Neural cell (in vitro differentiated cells): ENCODE measurements around the gene CLINT1.

Source experiments
- CTCF ChIP-seq: fragments of 450-650 bp; IDR thresholded peaks from 2 replicates; pipeline ENCODE4 v1.5.1; 2014; ENCODE audit warnings: antibody characterized with exemption, mild to moderate bottlenecking, moderate library complexity; ENCODE audit not compliant: poor library complexity, severe bottlenecking
- EP300 ChIP-seq: fragments of 450-650 bp; conservative IDR thresholded peaks from 2 replicates; pipeline ENCODE4 v1.6.1; 2014; ENCODE audit warnings: antibody characterized with exemption, mild to moderate bottlenecking, moderate library complexity; ENCODE audit not compliant: poor library complexity, severe bottlenecking
- EZH2 ChIP-seq: fragments of 200-600, 300-800 bp; shearing (Covaris generic), sonication (generic); IDR thresholded peaks from 2 replicates; pipeline ENCODE4 v1.6.1; 2014; ENCODE audit warnings: antibody characterized with exemption, low read length, borderline replicate concordance, mild to moderate bottlenecking; ENCODE audit not compliant: insufficient read depth, poor library complexity, severe bottlenecking
- MXI1 ChIP-seq: fragments of 450-650 bp; conservative IDR thresholded peaks from 2 replicates; pipeline ENCODE4 v1.6.1; 2014; ENCODE audit warnings: antibody characterized with exemption, mild to moderate bottlenecking; ENCODE audit not compliant: poor library complexity, severe bottlenecking
- POLR2AphosphoS5 ChIP-seq: IDR thresholded peaks from 2 replicates; pipeline ENCODE4 v1.6.1; 2012
- RAD21 ChIP-seq: fragments of 450-650 bp; conservative IDR thresholded peaks from 2 replicates; pipeline ENCODE4 v1.6.1; 2014; ENCODE audit warnings: antibody characterized with exemption, mild to moderate bottlenecking, moderate library complexity
- SMC3 ChIP-seq: fragments of 450-650 bp; conservative IDR thresholded peaks from 2 replicates; pipeline ENCODE4 v1.6.1; 2014; ENCODE audit warnings: antibody characterized with exemption, mild to moderate bottlenecking, moderate library complexity; ENCODE audit not compliant: poor library complexity
- TAF1 ChIP-seq: IDR thresholded peaks from 2 replicates; pipeline ENCODE4 v1.6.1; 2012; ENCODE audit warnings: low read depth
- TF ChIP-seq, protein P1 (sequence below): IDR thresholded peaks from 2 replicates; pipeline ENCODE4 v1.6.1; 2012; ENCODE audit warnings: borderline replicate concordance

DNA sequence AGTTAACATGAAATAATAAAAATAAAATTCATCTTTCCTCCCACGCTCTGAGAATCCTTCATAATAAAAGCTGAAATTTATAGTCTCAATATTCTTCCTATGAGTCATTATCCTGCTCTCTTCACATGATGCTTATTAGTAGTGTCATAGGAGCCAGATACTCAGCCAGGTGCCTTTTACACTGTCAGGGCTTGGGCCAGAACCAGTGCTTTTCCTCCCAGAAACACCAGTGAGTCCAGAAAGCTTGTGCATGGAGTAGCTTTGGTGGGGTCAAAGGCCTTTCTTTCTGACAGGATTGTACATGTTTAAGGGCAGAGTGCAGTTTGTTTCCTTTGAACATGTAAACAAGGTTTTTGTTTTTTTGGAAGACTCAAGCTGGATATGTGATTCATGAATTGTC is 108.6 kb downstream of the CLINT1 start:
- TF ChIP-seq TAF1 (no peak), CTCF (no peak), SMC3 (no peak), EP300 (no peak), POLR2AphosphoS5 (no peak), EZH2 (no peak), MXI1 (no peak), RAD21 (no peak)
- TF ChIP-seq, protein P1, sequence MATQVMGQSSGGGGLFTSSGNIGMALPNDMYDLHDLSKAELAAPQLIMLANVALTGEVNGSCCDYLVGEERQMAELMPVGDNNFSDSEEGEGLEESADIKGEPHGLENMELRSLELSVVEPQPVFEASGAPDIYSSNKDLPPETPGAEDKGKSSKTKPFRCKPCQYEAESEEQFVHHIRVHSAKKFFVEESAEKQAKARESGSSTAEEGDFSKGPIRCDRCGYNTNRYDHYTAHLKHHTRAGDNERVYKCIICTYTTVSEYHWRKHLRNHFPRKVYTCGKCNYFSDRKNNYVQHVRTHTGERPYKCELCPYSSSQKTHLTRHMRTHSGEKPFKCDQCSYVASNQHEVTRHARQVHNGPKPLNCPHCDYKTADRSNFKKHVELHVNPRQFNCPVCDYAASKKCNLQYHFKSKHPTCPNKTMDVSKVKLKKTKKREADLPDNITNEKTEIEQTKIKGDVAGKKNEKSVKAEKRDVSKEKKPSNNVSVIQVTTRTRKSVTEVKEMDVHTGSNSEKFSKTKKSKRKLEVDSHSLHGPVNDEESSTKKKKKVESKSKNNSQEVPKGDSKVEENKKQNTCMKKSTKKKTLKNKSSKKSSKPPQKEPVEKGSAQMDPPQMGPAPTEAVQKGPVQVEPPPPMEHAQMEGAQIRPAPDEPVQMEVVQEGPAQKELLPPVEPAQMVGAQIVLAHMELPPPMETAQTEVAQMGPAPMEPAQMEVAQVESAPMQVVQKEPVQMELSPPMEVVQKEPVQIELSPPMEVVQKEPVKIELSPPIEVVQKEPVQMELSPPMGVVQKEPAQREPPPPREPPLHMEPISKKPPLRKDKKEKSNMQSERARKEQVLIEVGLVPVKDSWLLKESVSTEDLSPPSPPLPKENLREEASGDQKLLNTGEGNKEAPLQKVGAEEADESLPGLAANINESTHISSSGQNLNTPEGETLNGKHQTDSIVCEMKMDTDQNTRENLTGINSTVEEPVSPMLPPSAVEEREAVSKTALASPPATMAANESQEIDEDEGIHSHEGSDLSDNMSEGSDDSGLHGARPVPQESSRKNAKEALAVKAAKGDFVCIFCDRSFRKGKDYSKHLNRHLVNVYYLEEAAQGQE: no peak
